ENCODE measurements around the gene CADPS2.
"Not testable (repeated sequence)": the region's sequence is repeated elsewhere in the genome, so short reads cannot be mapped to it uniquely, and the experiment has no call there.

CADPS2 gene

DNA sequence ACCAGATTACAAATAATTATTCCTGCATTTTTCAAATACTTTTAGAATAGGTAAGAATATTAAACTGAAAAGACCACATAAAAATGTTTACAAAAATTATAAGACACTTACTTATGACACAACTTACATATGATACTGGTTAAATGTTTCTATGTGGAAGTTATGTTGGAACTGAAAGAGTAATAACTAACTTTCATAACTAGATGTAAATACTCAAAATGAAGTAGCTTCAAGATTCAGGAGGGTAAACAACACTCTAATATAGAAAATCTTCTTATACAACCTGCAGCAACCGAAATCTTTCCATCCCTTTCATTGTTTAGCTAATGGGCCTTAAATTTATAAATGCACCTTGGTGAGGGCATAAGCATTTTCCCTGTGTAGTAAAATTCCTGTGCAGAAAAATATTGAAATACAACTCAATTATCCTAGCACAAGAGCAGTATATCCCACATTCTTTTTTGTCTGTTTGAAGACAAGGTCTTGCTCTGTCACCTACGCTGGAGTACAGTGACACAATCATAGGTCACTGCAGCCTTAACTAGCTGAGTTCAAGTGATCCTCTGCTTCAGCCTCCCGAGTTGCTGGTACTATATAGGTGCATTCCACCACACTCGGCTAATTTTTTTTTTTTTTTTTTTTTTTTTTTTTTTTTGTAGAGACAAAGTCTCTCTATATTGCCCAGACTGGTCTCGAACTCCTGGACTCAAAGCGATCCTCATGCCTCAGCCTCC, 168.7 kb downstream of the CADPS2 start:
- no peak for DNase-seq (ENCODE audit: extremely low read depth in 1 of 2, low read depth in 1 of 2)

DNA sequence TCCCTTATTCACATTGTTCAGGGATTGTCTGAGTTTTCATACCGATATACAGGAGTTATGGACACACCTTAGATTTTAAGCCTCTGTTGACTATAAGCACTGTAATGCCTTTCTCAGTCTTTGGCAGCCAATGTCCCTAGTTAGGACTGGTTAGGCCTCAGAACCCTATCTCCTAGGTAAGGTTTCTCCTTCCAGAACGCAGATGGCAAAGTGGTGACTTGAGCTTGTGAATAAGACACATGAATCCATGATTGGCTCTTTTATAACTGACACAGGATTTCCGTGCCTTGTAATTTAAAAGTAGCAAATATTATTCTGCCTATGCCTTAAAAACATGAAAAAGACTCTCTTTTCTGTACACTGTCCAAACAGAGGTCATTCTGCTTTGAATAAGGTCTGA, 171.1 kb downstream of the CADPS2 start:
- DNase-seq (ENCODE audit: extremely low read depth in 1 of 2, low read depth in 1 of 2) = no peak

DNA sequence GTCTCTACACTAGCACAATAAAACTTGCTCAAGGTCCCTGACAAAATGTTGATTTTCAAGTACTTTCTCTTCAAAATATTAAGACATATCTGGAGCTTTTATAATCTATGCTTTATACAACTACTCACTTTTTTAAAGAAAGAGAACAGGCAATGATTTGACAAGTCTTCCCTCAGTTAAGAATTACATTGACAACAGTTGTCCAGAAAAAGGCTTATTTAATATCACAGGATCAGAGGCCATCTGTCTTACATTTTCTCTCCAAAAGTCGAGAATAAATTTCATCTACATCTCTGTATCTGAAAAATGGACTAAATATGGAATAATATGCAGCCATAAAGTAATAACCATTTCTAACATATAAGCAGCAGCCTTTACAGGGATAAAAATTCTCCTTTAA, 175.3 kb downstream of the CADPS2 start:
- DNase-seq (ENCODE audit: extremely low read depth in 1 of 2, low read depth in 1 of 2) = no peak

DNA sequence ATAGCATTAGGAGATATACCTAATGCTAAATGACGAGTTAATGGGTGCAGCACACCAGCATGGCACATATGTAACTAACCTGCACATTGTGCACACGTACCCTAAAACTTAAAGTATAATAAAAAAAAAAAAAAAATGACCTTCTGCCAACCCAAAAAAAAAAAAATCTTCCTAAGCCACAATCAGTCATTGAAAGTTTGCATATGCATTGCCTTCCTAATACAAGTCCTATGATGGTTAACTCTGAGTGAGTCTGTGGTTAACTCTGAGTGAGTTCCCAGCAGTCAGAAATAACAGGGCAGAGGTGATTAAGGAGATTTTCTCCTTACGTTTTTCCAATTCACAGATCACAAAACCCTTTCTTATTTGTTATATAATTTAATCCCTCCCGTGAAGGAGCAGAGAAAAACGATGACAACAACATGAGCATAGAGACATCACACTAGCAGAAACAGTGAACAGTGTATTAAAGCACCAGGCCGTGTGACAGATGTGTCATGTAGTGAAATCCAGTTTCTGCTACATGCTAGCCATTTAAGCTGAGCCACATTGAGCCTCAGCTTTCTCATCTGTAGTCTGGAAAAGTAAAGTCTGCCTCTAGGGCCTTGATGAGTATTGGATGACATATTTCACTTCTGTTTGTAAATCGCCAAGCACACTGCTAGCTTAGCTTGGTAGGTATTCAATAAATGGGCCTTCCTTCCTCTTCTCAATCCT, 176.2 kb downstream of the CADPS2 start:
- no peak for DNase-seq (ENCODE audit: extremely low read depth in 1 of 2, low read depth in 1 of 2)

DNA sequence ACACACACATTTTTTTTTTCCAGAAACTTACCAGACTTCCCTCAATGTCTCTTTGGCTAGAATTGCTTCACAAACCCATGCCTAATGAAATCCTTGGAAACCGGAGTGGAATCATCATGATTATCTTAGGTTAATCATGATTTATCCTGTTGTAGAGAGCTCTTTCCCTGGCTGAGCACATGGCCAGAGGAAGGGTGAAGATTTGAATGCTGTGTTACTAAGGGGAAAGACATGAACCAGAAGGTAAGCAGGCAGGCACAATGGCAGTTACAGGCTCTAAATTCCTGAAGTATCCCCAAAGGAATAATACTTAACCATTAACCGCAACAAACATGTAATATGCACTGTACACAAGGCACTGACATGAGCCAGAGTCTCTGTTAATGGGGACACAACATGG, 179.4 kb downstream of the CADPS2 start:
- DNase-seq (ENCODE audit: extremely low read depth in 1 of 2, low read depth in 1 of 2) = no peak

DNA sequence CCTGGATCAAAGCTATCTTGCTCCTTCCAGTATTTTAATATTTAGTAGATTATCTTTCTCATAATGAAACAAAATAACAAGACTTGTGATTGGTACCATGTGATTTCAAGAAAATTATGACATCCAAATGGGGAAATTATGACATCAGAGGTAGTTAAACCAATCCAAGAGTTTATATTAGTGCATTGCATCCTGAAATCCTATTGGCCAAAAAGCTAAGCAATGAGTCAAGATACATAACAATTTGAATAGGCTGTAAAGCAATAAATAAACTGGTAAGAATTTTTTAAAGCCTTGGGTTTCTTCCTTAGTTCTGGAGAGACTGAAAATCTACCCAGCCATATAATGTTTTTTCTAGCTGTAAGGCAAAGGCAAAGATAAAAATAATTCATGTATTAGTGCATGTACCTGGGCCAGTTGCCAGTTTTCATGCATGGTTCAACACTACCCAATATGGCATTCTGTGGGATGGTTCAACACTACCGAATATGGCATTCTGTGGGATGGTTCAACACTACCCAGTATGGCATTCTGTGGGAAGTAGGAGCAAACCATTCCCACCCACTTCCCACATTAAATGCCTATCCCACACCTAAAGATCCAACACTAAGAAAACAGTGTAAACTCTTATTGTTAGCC, 183.3 kb downstream of the CADPS2 start, which contains the start of gene RNF148:
RNF148 (minus strand) TSS at position 51 of the 639 bp plus-strand sequence. CDS start 172 bp downstream, outside the sequence.
- DNase-seq (ENCODE audit: extremely low read depth in 1 of 2, low read depth in 1 of 2) = no peak

DNA sequence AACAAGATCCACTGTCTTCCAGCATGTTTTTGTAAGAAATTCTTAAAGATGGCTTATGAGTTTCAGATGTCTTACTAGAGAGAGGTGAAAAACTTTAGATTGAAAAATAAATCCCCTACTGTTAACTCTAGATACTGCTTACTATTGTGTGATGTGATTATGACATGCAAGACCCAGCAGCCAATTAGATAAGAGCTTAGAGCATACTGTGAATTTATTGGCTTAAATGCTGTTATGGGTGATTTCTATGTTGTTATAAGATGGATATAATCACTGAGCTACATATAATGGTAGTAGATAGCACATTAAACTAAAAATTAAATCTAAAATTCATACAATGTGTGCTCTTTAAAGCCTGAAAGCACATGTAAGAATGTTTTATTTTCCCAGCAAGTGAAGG, 187.2 kb downstream of the CADPS2 start, which contains the start of gene RNF133:
RNF133 (minus strand) TSS at position 101 of the 400 bp plus-strand sequence. CDS start 199 bp downstream, outside the sequence.
- DNase-seq (ENCODE audit: extremely low read depth in 1 of 2, low read depth in 1 of 2) = no peak

DNA sequence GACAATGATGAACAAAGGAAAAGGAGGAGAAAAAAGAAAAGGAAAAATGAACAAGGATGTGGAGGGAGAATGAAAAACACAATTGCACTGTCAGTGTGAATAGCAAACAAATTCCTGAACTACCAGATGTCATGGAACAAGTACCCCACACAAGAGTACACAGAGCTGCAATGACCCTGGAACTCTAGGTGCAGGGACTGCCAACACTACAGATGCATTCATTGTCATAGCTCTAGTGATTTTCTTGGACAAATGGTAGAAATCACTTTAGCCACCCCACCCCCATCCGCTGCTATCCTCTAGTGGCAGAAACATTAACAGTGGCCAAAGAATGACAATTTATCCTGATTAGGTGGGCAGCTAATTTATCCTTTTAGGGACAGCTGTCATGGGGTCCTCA, 190.4 kb downstream of the CADPS2 start:
- DNase-seq (ENCODE audit: extremely low read depth in 1 of 2, low read depth in 1 of 2) = no peak

DNA sequence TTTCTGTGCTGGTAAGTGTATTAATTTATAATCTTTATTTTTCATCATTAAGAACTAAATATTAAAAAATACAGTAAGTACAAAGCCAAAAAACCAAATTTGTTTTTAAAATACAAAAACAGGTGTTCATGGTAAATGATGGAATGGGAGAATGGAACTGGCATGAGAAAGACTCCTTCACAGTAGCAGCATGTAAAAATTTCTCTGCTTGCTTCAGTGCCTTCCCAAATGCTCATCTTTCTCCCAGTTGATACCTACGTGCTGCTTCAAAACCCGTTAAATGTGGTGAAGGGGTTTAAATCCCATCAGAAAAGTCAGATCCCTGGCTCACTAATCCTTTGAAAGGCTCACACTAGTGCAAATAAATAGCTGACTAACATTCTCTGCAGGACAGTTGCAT, 191.6 kb downstream of the CADPS2 start:
- no peak for DNase-seq (ENCODE audit: extremely low read depth in 1 of 2, low read depth in 1 of 2)

DNA sequence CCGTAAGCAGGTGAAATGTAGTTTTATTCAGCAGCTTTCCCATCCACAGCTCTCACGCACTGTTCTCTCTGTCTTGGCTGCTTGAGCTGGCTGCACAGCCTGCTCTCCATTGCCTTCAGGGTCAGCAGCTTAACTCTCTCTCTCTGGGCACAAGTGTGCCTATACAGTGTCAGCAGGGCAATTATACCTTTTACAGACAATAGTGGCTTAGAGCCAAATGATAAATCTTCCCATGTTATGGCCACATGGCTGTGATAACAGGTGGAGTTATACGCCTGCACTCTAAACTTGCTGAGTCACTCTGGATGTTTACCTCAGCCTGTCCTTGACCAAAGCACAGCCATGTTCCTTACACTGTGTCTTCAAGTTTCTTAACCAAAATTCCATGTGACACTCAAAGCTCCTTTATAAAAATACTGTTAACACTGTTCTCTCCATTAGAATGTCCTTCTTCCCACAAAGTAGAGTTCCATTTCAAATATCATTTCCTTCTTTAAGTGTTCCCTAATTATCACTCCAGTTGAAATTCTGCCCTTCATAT, 193.4 kb downstream of the CADPS2 start:
- DNase-seq (ENCODE audit: extremely low read depth in 1 of 2, low read depth in 1 of 2) = no peak

DNA sequence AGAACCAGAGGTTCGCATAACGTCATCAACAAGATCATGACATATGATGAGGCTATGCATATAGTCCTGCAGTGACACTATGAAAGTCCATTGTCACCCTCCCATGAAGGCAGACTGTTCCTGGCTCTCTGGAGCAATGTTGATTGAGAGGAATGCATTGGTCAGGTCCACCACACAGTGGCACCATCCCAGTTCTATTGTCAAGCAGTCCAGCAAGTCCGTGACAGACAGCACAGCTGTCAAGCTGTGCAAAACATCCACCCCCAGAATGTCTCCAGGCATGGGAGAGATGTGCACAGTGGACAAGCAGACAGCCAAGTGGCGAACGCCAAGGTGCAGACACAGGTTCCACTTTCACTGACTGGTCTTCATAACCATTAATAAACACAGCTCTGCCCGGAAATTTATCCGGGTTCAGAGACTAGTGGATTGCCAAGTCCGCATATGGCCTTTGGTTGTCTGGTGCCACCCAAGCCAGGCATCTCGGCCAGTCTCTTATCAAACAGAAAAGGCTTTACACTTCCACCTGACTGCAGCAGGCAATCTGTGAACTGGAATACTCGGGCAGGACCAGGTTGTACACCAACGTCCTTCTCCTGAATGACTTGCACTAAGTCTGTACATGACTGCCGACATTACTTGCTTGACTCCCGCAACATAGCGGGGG, 194.6 kb downstream of the CADPS2 start:
- no peak for DNase-seq (ENCODE audit: extremely low read depth in 1 of 2, low read depth in 1 of 2)

DNA sequence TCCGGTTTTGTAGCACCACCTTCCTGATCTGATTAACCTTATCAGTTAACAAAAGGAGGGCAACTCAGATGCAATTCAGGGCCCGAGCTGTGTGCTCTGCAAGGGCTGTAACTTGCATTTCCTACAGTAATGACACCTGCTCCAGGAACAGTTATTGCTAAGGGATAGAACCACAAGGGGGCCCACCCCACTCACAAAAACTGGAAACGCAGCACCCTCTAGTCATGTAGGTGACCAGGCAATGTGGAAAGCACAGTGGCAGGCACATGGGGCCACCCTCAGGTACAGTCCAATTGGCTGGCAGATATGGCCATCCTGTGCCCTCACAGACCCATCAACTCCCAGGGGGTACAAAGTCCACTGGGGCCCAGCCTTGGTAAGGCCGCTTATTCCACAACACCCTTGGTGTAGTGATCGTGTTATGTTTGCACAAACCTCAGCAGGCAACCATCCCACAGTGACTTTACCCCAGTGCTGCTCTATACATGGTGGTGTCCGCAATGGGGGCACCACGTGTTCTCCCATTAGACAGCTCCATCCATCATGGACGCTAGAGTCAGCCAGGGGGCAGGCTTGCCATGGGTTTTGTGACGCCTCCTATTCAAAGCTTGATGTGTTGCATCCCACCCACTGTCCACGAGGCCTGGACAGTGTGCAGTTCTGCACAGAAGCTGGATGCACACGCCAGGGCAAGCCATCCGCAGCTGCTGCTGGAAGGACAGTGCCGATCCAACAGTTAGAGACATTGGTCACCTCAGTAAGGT, 196.7 kb downstream of the CADPS2 start:
- no peak for DNase-seq (ENCODE audit: extremely low read depth in 1 of 2, low read depth in 1 of 2)

DNA sequence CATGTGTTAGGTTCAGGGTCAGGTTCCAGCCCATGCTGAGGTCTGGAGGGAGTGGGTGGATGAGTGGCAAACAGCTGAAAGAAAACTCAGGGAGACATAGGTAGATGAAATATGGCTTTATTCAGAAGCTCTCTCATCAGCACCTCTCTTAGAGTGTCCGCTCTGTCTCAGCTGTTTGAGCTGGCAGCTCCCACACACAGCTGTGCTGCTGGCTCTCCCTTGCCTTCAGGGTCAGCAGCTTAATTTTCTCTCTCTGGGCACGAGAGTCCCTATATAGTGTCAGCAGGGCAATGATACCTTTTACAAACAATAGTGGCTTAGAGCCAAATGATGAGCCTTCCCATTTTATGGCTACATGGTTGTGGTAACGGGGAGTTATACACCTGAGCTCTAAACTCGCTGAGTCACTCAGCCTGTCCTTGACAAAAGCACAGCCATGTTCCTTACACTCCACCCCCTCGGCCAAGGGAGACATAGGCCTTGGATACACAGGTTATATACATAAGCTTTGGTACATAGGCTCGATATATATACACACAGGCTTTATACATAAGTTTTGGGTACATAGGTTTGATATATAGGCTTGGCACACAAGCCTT, 197.8 kb downstream of the CADPS2 start:
- DNase-seq (ENCODE audit: extremely low read depth in 1 of 2, low read depth in 1 of 2) = no peak

DNA sequence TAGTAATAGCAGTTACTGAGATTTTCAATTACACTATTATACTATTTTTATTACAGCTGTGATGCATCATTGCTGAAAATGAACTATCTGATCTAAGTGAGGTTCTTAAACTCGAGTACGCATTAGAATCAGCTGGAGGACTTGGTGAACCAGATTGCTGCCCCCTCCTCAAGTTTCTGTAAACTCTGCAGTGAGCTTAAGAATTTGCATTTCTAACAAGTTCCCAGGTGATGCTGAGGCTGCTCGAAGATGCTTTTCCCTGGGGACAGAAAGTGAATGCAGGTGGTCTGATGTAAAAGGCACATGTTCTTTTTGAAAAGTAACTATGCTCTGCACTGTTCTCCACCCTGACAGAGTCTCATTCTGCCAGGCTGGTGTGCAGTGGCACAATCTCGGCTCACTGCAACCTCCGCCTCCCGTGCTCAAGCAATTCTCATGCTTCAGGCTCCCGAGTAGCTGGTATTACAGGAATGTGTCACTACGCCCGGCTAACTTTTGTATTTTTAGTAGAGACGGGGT, 199.8 kb downstream of the CADPS2 start:
- DNase-seq (ENCODE audit: extremely low read depth in 1 of 2, low read depth in 1 of 2) = no peak

DNA sequence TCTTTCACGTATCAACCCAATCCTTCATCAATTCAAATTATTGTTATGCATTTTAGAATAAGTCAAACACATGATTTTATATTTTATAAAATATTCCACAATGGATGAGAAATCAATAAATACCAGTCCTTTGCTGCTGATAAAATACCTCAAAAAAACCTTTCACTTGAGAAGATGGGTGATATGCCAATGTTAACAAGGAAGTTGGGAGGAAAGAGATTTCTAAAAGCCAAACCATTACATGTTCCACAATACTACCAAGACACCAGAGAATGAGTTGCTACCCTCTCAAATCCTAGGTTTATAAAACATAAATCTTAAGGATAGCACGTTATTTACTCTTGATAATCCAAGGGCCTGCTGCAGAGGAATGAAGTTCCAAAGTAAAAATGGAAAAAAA, 201.8 kb downstream of the CADPS2 start:
- no peak for DNase-seq (ENCODE audit: extremely low read depth in 1 of 2, low read depth in 1 of 2)

DNA sequence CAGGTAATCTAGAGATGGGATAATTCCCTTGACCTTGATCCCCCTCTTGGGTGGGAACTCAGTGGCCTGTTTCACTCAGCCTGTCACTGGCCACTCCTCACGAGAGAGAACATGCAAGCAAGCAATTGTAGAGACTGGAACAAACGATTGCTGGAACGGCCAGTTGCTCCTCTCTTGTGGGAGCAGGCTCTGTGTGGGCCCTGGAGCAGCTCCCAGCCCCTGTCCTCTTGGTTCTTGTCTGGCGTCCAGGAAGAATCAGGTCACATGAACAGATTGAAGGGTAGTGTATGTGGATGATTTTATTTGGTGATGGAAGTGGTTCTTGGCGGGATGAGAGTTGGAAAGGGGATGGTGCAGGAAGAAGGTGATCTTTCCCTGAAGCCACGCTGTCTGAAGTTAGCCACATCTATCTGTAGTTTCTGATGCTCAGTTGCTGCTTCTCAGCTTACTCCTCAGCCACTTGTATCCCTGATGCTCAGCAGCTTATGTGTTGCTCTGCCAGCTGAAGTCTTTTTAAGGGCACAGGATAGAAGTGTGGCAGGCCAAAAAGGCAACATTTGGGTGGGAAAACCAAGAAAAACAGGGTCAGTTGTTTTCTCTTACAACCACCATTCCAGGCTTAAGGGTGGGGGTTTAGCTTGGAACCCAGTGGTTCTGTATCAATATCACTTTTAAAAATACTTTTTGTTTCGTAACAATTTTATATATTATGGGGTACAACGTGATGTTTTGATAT, 203.3 kb downstream of the CADPS2 start:
- DNase-seq (ENCODE audit: extremely low read depth in 1 of 2, low read depth in 1 of 2) = no peak

DNA sequence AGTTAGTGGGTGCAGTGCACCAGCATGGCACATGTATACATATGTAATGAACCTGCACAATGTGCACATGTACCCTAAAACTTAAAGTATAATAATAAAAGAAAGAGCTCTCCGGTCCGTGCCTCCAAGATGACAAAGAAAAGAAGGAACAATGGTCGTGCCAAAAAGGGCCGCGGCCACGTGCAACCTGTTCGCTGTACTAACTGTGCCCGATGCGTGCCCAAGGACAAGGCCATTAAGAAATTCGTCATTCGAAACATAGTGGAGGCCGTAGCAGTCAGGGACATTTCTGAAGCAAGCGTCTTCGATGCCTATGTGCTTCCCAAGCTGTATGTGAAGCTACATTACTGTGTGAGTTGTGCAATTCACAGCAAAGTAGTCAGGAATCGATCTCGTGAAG, 205.1 kb downstream of the CADPS2 start:
- DNase-seq (ENCODE audit: extremely low read depth in 1 of 2, low read depth in 1 of 2) = not testable (repeated sequence)

DNA sequence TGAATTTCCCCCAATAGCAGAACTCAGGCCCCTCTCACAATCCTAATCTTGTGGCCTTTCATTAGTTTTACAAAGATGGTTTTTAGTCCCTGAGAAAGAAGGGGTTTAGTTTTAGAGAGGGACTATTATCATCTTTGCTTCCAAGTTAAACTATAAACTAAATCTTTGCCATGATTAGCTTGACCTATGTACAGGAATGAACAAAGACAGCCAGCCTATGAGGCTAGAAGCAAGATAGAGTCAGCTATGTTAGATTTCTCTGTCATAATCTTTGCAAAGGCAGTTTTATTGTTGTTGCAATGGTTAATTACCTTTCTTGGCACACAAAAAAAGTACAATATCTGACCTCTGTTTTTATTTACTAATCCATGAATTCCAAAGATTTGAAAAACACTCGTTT, 206.4 kb downstream of the CADPS2 start:
- no peak for DNase-seq (ENCODE audit: extremely low read depth in 1 of 2, low read depth in 1 of 2)

DNA sequence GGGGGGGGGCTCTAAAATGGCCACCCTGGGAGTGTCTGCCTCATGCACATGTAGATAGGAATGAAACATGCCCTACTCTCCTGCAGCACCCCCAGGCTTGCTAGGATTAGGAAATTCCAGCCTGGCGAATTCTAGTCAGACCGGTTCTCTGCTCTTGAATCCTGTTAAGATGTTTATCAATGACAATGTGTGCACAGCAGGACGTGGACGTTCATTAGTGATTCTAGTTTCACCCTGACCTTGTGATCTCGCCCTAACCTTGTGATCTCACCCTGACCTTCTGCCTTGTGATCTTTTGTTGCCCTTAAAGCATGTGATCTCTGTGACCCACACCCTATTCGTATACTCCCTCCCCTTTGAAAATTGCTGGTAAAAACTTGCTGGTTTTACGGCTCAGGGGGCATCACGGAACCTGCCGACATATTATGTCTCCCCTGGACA, 207.0 kb downstream of the CADPS2 start:
- DNase-seq (ENCODE audit: extremely low read depth in 1 of 2, low read depth in 1 of 2) = not testable (repeated sequence)

All from activated CD8-positive, alpha-beta memory T cell treated with anti-CD3 and anti-CD28 coated beads for 1 hour (primary cell).